A673 (cell line): ENCODE measurements around the gene HBA2.
A peak's percentile ranks its signal among the peaks of the same experiment; 100 is the strongest.

Experiments
- EZH2 ChIP-seq: fragments of 200-600 bp; sonication (generic); IDR thresholded peaks from 2 replicates; pipeline ENCODE4 v1.6.1; 2017; ENCODE audit warnings: borderline replicate concordance, low read depth, mild to moderate bottlenecking, mixed read lengths, antibody characterized with exemption, low read length; ENCODE audit not compliant: poor library complexity, severe bottlenecking
- TF ChIP-seq, protein P1 (sequence below): fragments of 300-800, 200-600 bp; sonication (generic); conservative IDR thresholded peaks from 2 replicates; pipeline ENCODE4 v1.5.1; 2017; ENCODE audit warnings: low read depth, mild to moderate bottlenecking, antibody characterized with exemption, low read length, moderate library complexity, mixed read lengths

DNA sequence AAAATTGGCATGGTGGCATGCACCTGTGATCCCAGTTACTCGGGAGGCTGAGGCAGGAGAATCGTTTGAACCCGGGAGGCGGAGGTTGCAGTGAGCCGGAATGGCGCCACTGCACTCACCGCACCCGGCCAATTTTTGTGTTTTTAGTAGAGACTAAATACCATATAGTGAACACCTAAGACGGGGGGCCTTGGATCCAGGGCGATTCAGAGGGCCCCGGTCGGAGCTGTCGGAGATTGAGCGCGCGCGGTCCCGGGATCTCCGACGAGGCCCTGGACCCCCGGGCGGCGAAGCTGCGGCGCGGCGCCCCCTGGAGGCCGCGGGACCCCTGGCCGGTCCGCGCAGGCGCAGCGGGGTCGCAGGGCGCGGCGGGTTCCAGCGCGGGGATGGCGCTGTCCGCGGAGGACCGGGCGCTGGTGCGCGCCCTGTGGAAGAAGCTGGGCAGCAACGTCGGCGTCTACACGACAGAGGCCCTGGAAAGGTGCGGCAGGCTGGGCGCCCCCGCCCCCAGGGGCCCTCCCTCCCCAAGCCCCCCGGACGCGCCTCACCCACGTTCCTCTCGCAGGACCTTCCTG is 7.5 kb downstream of the HBA2 start, which contains the start of gene HBQ1:
- TF ChIP-seq, protein P1, sequence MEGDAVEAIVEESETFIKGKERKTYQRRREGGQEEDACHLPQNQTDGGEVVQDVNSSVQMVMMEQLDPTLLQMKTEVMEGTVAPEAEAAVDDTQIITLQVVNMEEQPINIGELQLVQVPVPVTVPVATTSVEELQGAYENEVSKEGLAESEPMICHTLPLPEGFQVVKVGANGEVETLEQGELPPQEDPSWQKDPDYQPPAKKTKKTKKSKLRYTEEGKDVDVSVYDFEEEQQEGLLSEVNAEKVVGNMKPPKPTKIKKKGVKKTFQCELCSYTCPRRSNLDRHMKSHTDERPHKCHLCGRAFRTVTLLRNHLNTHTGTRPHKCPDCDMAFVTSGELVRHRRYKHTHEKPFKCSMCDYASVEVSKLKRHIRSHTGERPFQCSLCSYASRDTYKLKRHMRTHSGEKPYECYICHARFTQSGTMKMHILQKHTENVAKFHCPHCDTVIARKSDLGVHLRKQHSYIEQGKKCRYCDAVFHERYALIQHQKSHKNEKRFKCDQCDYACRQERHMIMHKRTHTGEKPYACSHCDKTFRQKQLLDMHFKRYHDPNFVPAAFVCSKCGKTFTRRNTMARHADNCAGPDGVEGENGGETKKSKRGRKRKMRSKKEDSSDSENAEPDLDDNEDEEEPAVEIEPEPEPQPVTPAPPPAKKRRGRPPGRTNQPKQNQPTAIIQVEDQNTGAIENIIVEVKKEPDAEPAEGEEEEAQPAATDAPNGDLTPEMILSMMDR = peak; percentile 53
- TF ChIP-seq EZH2 = no peak
